GM12892 (cell line): ENCODE results near the gene KIAA0513.

Source experiments
- POLR2A ChIP-seq: IDR thresholded peaks from 2 replicates; pipeline ENCODE4 v1.6.1; 2011; ENCODE audit warnings: low read depth, low read length, control low read depth
- POLR2AphosphoS5 ChIP-seq: IDR thresholded peaks from 2 replicates; pipeline ENCODE4 v1.6.1; 2011; ENCODE audit warnings: low read depth, low read length, control low read depth
- TAF1 ChIP-seq: IDR thresholded peaks from 2 replicates; pipeline ENCODE4 v1.6.1; 2011; ENCODE audit warnings: low read depth, mild to moderate bottlenecking, control low read depth, low read length, borderline replicate concordance

DNA sequence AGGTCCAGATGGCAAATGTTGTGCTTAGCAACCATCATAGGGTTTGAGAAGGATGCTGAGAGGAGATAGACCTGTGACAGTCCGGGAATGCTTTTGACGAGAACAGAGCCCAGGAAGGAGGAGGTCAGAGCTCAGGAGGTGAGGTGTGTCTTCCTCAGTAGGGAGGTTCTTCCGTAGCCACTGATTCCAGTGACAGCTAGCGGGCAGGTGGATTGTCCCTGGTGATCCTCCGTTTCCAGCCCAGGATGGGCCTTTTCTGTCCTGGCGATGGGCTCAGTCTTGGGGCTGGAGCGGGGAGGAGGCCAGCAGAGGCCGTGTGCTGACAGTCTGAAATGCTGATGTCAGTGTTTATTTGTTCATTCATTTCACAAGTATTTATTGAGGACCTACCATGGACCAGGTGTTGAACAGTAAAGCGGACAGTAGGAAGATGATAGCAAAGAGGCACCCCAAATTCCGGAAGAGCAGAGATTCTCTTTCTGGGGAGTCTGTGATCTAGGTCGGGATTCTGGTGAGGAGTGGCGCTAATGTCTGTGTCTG lies 38.8 kb downstream of the KIAA0513 start:
- TF ChIP-seq POLR2A (no peak), POLR2AphosphoS5 (no peak), TAF1 (no peak)
